ENCODE data around the gene PRELP.

The PRELP gene

GRCh38 chr1:203525685-203526084 is 50.1 kb downstream of the PRELP start:
- DNase-seq (ENCODE audit: low spot score) = no peak

- DNase-seq (ENCODE audit: low spot score) = no peak
Observed at GRCh38 chr1:203526130-203526529, 50.5 kb downstream of the PRELP start.

GRCh38 chr1:203526572-203526971 is 51.0 kb downstream of the PRELP start:
- DNase-seq (ENCODE audit: low spot score) = no peak

GRCh38 chr1:203527013-203527412 is 51.4 kb downstream of the PRELP start:
- DNase-seq (ENCODE audit: low spot score) = no peak

- DNase-seq (ENCODE audit: low spot score) = no peak
Observed at GRCh38 chr1:203528063-203528462, 52.5 kb downstream of the PRELP start.

GRCh38 chr1:203528976-203529835 is 53.6 kb downstream of the PRELP start:
- DNase-seq (ENCODE audit: low spot score) = no peak

- no peak for DNase-seq (ENCODE audit: low spot score)
Observed at GRCh38 chr1:203531063-203531462, 55.5 kb downstream of the PRELP start.

GRCh38 chr1:203534012-203534411 is 58.4 kb downstream of the PRELP start:
- DNase-seq (ENCODE audit: low spot score) = no peak

- no peak for DNase-seq (ENCODE audit: low spot score)
Observed at GRCh38 chr1:203534526-203534925, 58.9 kb downstream of the PRELP start.

GRCh38 chr1:203536575-203536974 is 61.0 kb downstream of the PRELP start:
- no peak for DNase-seq (ENCODE audit: low spot score)

- no peak for DNase-seq (ENCODE audit: low spot score)
Observed at GRCh38 chr1:203536980-203537455, 61.4 kb downstream of the PRELP start.

GRCh38 chr1:203537806-203538464 is 62.3 kb downstream of the PRELP start:
- no peak for DNase-seq (ENCODE audit: low spot score)

- DNase-seq (ENCODE audit: low spot score) = no peak
Observed at GRCh38 chr1:203538726-203539125, 63.1 kb downstream of the PRELP start.

- DNase-seq (ENCODE audit: low spot score) = no peak
Observed at GRCh38 chr1:203539831-203540546, 64.4 kb downstream of the PRELP start.

All from cerebellar cortex (tissue), 1 donor.